Nucleus accumbens (tissue), 56 donors: ENCODE measurements around the gene ZNF674.

ENCODE experiments used
- DNase-seq, 56 donors: peaks; one replicate each; lab custom pipeline; 2025; lab: John Stamatoyannopoulos, UW

Gene ZNF674

GRCh38 chrX:46545111-46546005 is at the start of gene ZNF674:
TSS of gene ZNF674 (minus strand) at chrX:46545421. CDS start at chrX:46542087, 3,334 bp downstream.
- DNase-seq = peak; percentile 26 to 91 (median 79)

GRCh38 chrX:46589977-46590723 is 44.9 kb upstream of the ZNF674 start:
- DNase-seq = no peak

GRCh38 chrX:46588263-46588662 is 43.0 kb upstream of the ZNF674 start:
- DNase-seq = peak in 13 of 56 donors; percentile 0 to 55 (median 11)

DNA sequence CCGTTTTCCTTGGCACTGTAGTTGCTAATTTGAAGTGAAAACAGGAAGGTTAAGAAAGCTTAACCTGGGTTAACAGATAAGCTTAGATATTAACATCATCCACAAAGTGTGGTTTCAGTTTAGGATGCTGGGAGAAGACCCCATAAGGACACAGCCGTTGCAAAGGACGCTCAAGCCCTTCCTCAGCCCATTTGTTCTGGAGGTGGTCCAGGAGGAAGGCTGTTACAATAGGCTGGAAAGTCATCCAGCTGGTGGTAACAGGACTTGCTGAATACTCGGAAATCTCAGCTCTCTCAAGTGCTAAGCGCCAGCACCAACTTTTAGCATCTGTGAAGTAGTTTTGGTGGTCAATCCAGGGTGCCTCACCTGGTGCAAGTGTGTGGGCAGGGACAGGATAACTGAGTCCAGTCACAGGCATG is 42.5 kb upstream of the ZNF674 start:
- DNase-seq = no peak

GRCh38 chrX:46587158-46587557 is 41.9 kb upstream of the ZNF674 start:
- no peak for DNase-seq

DNA sequence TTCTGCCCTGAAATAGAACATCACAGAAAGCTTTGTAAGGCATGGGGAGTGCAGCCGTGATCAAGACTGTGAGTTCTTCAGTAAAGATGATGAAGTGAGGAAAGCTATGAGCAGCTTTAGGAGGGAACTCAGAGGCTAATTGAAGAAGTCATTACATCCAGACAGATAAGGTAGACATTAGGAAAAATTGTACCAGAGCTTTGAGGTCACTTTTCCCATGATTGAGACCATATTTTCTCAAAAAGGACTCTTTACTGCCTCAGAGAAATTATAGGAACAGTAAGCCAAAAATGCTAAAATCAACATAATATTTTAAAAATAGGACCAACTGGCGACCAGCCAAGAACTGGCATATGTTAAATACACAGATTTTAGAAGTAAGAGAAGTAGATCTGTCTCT is 39.5 kb upstream of the ZNF674 start:
- DNase-seq = no peak

GRCh38 chrX:46582966-46583365 is 37.7 kb upstream of the ZNF674 start:
- peak in 2 of 56 donors; percentile 5 to 11 for DNase-seq

DNA sequence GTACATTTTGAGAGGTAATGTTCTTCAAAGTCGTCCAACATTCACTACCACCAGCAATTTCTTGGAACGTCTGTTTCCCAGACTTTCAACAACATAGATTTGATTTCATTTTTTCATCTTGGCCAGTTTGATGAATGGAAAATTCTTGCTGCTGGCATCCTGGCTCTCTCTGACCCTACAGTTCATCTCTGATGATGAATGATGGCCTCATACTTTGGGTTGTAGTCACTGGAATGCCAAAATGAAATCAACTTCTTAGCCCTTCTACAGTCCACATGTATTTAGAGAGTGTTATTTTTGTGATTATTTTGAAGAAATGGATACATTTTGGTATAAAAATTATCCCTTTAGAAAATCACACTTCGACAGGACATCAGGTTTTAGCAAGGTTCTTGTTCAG is 37.1 kb upstream of the ZNF674 start:
- no peak for DNase-seq

GRCh38 chrX:46580613-46581012 is 35.4 kb upstream of the ZNF674 start:
- no peak for DNase-seq

DNA sequence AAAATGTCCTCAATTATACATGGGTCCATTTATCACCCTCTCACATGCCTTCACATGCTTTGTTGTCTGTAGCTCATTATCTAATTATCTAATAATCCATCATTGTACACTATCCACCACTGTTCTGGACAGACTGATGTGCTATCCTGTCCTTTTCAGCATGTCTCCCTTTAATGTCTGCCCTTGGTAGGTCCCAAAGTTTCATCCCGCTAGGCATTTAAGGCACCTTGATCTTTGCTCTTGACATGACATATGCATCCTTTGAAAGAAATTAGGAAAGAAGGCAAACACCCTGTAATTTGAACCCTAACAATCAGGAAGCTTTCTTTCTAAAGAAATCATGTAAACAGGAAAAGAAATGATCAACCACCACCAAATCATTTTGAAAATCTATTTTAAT is 34.0 kb upstream of the ZNF674 start:
- DNase-seq = no peak

DNA sequence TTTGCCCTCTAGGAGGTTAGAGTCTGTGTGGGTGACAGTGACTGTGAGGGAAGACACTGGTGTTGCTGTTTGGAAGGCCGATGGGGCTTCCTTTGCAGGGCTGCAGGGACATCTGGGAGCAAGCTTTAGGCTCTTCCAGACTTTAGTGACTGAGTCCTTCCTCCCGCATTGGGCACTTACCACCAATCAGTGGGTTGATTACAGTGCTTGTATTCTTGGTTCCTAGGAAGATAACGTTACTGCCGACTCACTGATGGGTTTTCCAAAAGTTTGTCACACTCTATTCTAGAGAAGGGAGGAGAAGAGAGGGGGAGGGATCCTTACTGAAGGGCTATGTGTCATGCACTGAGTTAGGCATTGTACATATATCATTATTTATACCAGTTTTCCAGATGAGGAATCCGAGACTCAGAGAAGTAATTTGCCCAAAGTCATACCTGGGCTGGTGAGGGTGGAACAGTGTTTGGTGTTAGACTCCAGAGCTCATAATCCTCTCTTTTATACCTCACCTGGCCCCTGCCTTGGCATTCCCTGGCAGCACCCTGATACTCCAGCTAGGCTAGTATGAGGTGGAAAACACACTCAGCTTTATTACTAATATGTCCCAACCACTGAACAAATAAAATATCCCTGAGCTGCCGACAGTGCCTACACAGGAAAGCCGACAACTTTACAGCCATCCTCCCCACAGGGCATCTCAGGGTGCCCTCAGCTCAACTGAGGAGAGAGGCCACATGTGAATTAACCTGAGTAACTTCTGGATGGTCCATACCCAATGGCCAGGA is 32.2 kb upstream of the ZNF674 start:
- DNase-seq = no peak

- peak in 4 of 56 donors; percentile 0 to 26 (median 5) for DNase-seq
Observed at GRCh38 chrX:46576458-46576857, 31.2 kb upstream of the ZNF674 start.

DNA sequence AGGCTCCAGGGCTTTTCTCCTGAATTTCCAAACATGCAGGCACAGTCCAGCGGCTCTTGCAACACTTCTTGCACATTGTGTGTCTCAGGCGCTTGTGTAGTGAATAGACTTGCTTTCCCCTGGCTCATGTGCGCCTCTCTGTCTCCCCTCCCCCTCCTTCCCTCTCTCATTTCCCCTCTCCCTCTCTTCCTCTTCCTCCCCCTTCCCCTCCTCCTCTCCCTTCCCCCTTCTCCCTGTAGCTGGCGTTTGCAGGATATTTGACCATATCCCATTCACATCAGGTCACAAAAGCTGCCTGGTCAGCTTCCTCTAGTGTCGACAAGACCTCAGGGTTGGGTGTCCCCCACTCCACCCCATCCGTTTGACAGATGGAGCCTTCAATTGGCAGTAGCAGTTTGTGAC is 30.8 kb upstream of the ZNF674 start:
- DNase-seq = peak in 13 of 56 donors; percentile 1 to 25 (median 4)

DNA sequence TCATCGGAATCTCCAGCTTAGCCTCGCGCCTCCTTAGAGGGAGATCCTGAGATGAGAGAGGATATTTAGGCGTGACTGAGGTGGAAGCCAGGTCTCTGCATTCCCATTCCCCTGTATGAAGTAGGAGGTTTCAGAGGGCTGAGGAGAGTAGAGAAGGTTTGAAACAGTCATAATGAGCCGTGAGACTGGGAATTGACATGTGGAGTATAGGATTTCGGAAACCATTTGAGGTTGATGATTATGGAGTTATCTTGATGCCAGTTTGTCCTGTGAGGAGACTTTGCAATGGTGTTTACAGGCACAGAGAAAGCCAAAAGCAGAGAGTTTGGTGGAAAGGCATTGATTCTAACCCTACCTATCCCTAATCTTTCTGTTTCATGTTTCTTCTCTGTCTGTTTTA is 30.4 kb upstream of the ZNF674 start:
- peak in 1 of 56 donors; percentile 3 for DNase-seq

DNA sequence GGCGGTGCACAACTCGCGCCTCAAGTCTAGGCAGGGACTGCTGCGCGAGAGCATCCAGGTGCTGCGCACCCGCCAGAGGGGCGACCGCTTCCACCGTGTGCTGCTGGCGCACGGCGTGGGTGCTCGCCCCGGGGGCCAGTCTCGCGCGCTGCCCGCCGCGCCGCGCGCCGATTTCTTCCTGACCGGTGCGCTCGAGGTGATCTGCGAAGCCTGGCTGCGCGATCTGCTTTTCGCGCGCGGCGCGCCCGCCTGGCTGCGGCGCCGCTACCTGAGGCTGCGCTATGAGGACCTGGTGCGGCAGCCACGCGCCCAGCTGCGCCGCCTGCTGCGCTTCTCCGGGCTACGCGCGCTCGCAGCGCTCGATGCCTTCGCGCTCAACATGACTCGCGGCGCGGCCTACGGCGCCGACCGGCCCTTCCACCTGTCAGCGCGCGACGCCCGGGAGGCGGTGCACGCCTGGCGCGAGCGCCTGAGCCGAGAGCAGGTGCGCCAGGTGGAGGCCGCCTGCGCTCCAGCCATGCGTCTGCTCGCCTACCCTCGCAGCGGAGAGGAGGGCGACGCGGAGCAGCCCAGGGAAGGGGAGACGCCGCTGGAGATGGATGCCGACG is 29.7 kb upstream of the ZNF674 start:
- DNase-seq = peak in 7 of 56 donors; percentile 1 to 25 (median 4)

- peak in 20 of 56 donors; percentile 0 to 60 (median 16) for DNase-seq
Observed at GRCh38 chrX:46573892-46574773, 28.9 kb upstream of the ZNF674 start.

- peak in 40 of 56 donors; percentile 1 to 50 (median 22) for DNase-seq
Observed at GRCh38 chrX:46573331-46573891, 28.2 kb upstream of the ZNF674 start, which contains the start of gene CHST7. TSS of gene CHST7 (plus strand) at chrX:46573765. CDS start at chrX:46573932, 167 bp downstream.

DNA sequence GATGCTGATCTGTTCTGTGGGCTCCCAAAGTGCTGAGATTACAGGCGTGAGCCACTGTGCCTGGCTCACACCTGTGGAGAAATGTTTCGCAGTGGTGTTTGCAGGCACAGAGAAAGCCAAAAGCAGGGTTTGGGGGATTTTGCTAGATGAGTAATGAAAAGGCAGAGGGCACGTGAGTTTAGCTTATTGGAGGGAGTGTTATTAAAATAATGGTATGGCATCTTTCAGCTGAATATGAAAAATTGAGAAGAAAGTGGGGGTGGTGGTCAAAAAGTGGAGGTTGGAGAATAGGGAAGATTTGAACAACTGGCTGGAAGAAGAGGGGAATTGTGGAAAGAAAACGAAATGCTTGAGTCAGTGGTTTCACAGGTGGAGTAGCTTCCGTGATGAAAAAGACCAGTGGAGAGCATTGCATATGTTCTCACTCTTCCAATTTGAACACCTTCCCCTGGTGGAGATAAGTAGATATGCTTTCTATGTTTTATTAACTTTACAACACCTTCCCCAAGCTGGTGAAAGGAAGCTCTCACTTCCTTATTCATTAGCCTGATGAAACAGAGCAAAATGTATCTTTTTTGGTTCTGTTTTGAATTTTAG is 27.2 kb upstream of the ZNF674 start:
- no peak for DNase-seq
